Left ventricle myocardium superior (tissue), 1 donor: ENCODE data around the gene SLC6A9. TPM values are rescaled to one million over a fixed set of nuclear protein-coding genes. Genes with fewer than 3 reads are reported as not detected.

Experiments used
- ATAC-seq: fragments of 200-7000 bp; cut with Tn5 transposase; one replicate; pipeline ENCODE4 v1.9.1; 2020; ENCODE audit warnings: mild to moderate bottlenecking, moderate library complexity
- DNase-seq: peaks from one replicate; pipeline ENCODE4 v3.0.0-alpha.2; 2020
- intact Hi-C: fragments of 100-400 bp; cut with micrococcal nuclease; formaldehyde crosslinking; loops from one replicate; pipeline ENCODE4 v1.11.0; 2022
- total RNA-seq: library from RNA; stranded (reverse); fragmentation: NEBNext Ultra II Directional; extraction: Animal tissue kit (Norgen Biotek cat#: 25700); gene quantifications from one replicate; pipeline ENCODE4 v1.2.1, GENCODE V29; 2021
- donor health status: DM: no; HTN: yes; CAD: no; lungs with severe emphysema.

The SLC6A9 gene
- total RNA-seq, 1 donor from 2014 or later: 1.6 TPM

GRCh38 chr1:43958351-43959255 is 72.7 kb downstream of the SLC6A9 start:
- ATAC-seq: no peak
- intact Hi-C loops: no loop called here
- no peak for DNase-seq

GRCh38 chr1:43957407-43958040 is 73.7 kb downstream of the SLC6A9 start:
- intact Hi-C loops: no loop called here
- ATAC-seq (no peak), DNase-seq (no peak)

- intact Hi-C loops: no loop called here
- no peak for DNase-seq
- ATAC-seq: no peak
These were observed 75.0 kb downstream of the SLC6A9 start for GRCh38 chr1:43956234-43956633.

GRCh38 chr1:43954036-43954435 is 77.2 kb downstream of the SLC6A9 start:
- intact Hi-C loops: no loop called here
- ATAC-seq: no peak
- DNase-seq: no peak

GRCh38 chr1:43953361-43953760 is 77.9 kb downstream of the SLC6A9 start:
- DNase-seq: no peak
- intact Hi-C loops: no loop called here

GRCh38 chr1:43952731-43953346 is 78.4 kb downstream of the SLC6A9 start:
- intact Hi-C loops: no loop called here
- ATAC-seq (no peak), DNase-seq (no peak)

More at GRCh38 chr1:43953361-43953760, 77.9 kb downstream of the SLC6A9 start:
- ATAC-seq: no peak

GRCh38 chr1:43951021-43951985 is 80.0 kb downstream of the SLC6A9 start:
- intact Hi-C loops: no loop called here
- ATAC-seq: no peak
- no peak for DNase-seq

- ATAC-seq: peak; percentile 0
- intact Hi-C loops: no loop called here
- DNase-seq: peak; percentile 56
These were observed 81.6 kb downstream of the SLC6A9 start for GRCh38 chr1:43949678-43950077.

GRCh38 chr1:43947874-43948437 is 83.3 kb downstream of the SLC6A9 start:
- ATAC-seq: no peak
- DNase-seq: no peak
- intact Hi-C loops: no loop called here

GRCh38 chr1:43947061-43947873 is 84.0 kb downstream of the SLC6A9 start:
- intact Hi-C loops: no loop called here
- DNase-seq (peak; percentile 82), ATAC-seq (peak; percentile 63)

Other genes starting within 250 kb of the SLC6A9 start
- gene ARTN, start 97.7 kb downstream of the SLC6A9 start, total RNA-seq: not detected
- 60.0 TPM for gene IPO13, start 84.5 kb downstream of the SLC6A9 start, total RNA-seq
- gene DPH2, start 61.5 kb downstream of the SLC6A9 start, total RNA-seq: 13.3 TPM
- 89.6 TPM for gene ATP6V0B, start 56.5 kb downstream of the SLC6A9 start, total RNA-seq
- 35.6 TPM for gene B4GALT2, start 52.3 kb downstream of the SLC6A9 start, total RNA-seq
- gene CCDC24, start 39.9 kb downstream of the SLC6A9 start, total RNA-seq: 1.0 TPM
- gene KLF17, start 87.4 kb upstream of the SLC6A9 start, total RNA-seq: not detected
- not detected for gene KLF18, start 110.2 kb upstream of the SLC6A9 start, total RNA-seq
- 28.8 TPM for gene DMAP1, start 182.0 kb upstream of the SLC6A9 start, total RNA-seq